Measurements from ENCODE around the gene ZNF280A.

ZNF280A gene

GRCh38 chr22:22520020-22520656 is at the start of gene ZNF280A:
Gene ZNF280A, minus strand, starts transcription at chr22:22520270. Its CDS starts 4,640 bp downstream, at chr22:22515630.
- DNase-seq (ENCODE audit: low spot score): peak; percentile 10

GRCh38 chr22:22569218-22569617 is 49.1 kb upstream of the ZNF280A start:
- no peak for DNase-seq (ENCODE audit: low spot score)

GRCh38 chr22:22565981-22566380 is 45.9 kb upstream of the ZNF280A start:
- no peak for DNase-seq (ENCODE audit: low spot score)

- DNase-seq (ENCODE audit: low spot score): no peak
These were observed 39.0 kb upstream of the ZNF280A start, which contains the start of gene PRAME for GRCh38 chr22:22558972-22559603. Gene PRAME, minus strand, starts transcription at chr22:22559265. Its CDS starts 2,433 bp downstream, at chr22:22556832.

- no peak for DNase-seq (ENCODE audit: low spot score)
These were observed 38.3 kb upstream of the ZNF280A start for GRCh38 chr22:22558071-22558971.

GRCh38 chr22:22556995-22557925 is 37.2 kb upstream of the ZNF280A start:
- no peak for DNase-seq (ENCODE audit: low spot score)

- no peak for DNase-seq (ENCODE audit: low spot score)
These were observed 36.5 kb upstream of the ZNF280A start for GRCh38 chr22:22556578-22556977.

GRCh38 chr22:22555596-22555995 is 35.5 kb upstream of the ZNF280A start:
- no peak for DNase-seq (ENCODE audit: low spot score)

- DNase-seq (ENCODE audit: low spot score): no peak
These were observed 34.7 kb upstream of the ZNF280A start for GRCh38 chr22:22554587-22555284.

- no peak for DNase-seq (ENCODE audit: low spot score)
These were observed 33.9 kb upstream of the ZNF280A start for GRCh38 chr22:22553735-22554586.

GRCh38 chr22:22553141-22553540 is 33.1 kb upstream of the ZNF280A start:
- no peak for DNase-seq (ENCODE audit: low spot score)

GRCh38 chr22:22552630-22553029 is 32.6 kb upstream of the ZNF280A start:
- no peak for DNase-seq (ENCODE audit: low spot score)

GRCh38 chr22:22550789-22551434 is 30.8 kb upstream of the ZNF280A start:
- DNase-seq (ENCODE audit: low spot score): no peak

- DNase-seq (ENCODE audit: low spot score): no peak
These were observed 28.8 kb upstream of the ZNF280A start for GRCh38 chr22:22548910-22549309.

GRCh38 chr22:22548317-22548716 is 28.2 kb upstream of the ZNF280A start:
- DNase-seq (ENCODE audit: low spot score): no peak

- no peak for DNase-seq (ENCODE audit: low spot score)
These were observed 27.7 kb upstream of the ZNF280A start for GRCh38 chr22:22547692-22548300.

GRCh38 chr22:22547226-22547625 is 27.2 kb upstream of the ZNF280A start:
- no peak for DNase-seq (ENCODE audit: low spot score)

- no peak for DNase-seq (ENCODE audit: low spot score)
These were observed 26.4 kb upstream of the ZNF280A start for GRCh38 chr22:22546490-22546889.

GRCh38 chr22:22545084-22545483 is 25.0 kb upstream of the ZNF280A start:
- DNase-seq (ENCODE audit: low spot score): no peak

All from AG08395 (cell line).